ENCODE data around the gene ABCA8.
"Not testable (repeated sequence)": the region's sequence is repeated elsewhere in the genome, so short reads cannot be mapped to it uniquely, and the experiment has no call there.

ABCA8 gene

DNA sequence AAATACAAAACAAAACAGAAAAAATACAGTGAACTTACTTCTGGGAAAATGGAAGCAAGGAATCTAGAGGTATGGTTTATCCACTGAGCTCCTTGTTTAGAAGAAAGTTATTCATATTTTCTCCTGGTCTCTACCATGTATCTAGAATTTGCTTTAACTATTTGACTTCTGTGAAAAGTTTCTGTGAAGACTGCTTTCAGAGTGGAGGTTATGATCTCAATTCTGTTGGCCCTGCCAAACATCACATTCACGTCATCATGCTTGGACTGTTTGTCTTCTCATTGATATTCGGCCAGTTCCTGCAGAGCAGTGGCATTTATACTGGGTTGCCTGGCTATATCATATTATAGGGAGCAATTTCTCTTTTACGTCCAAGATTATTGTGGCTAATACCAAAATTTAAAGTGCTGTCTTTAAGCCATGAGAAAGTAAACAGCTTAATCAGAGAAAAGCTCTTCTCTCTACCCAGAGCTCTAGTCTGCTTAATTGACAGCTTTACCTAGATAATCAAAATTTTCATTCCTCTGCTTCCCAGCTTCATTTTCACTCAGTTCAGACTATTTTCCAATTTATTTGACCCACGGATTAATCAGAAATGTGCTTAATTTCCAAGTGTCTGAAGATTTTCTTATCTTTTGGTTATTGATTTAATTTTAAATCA lies at the start of gene ABCA8:
Gene ABCA8 (minus strand): TSS at position 212 of the 661 bp plus-strand sequence. CDS start 13,358 bp downstream, outside the sequence.
- no peak for DNase-seq

DNA sequence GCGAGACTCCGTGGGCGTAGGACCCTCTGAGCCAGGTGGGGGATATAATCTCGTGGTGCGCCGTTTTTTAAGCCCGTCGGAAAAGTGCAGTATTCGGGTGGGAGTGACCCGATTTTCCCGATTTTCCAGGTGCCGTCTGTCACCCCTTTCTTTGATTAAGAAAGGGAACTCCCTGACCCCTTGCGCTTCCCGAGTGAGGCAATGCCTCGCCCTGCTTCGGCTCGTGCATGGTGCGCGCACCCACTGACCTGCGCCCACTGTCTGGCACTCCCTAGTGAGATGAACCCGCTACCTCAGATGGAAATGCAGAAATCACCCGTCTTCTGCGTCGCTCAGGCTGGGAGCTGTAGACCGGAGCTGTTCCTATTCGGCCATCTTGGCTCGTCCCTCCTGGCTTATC lies 49.6 kb upstream of the ABCA8 start:
- DNase-seq: not testable (repeated sequence)

- not testable (repeated sequence) for DNase-seq
Measured at GRCh38 chr17:68999743-69000142, 44.6 kb upstream of the ABCA8 start.

DNA sequence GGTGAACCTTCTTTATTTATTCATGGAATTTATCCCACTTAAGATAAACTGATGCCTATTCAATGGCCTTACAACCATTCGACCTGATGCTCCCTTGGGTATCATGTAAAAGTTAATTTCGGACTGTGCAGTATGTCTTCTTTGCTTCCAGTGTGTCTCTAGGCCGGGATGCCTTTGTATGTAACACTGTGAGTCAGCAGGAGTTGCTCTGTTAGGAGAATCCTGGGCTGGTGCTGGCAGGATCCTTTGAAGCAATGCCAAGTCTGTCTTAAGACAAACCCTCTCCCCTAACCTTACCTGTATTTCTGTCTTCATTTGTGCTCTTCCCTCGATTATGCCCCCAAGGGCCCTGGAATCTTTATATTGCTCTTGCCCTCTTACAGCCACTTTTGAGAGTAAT lies 37.9 kb upstream of the ABCA8 start:
- DNase-seq: no peak

DNA sequence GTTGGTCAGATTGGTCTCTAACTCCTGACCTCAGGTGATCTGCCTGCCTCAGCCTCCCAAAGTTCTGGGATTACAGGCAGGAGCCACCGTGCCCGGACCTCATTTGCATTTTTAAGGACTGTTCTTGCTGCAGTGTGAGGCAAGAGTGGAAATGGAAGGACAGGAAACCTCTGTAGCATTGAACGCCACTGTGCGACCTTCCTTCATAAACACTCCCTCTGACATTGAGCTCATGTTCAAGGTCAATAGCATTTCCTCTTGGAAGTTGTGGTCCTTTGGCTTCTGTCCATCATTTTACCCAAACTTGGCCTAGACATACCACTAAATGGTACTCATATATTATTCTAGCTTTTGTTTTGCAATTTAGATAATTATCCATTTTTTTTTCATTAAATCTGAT lies 32.8 kb upstream of the ABCA8 start:
- DNase-seq: no peak

GRCh38 chr17:68981288-68981687 lies 26.1 kb upstream of the ABCA8 start:
- DNase-seq: no peak

- no peak for DNase-seq
Measured at GRCh38 chr17:68973098-68973846, 18.1 kb upstream of the ABCA8 start.

- DNase-seq: no peak
Measured at GRCh38 chr17:68972119-68972704, 17.0 kb upstream of the ABCA8 start.

DNA sequence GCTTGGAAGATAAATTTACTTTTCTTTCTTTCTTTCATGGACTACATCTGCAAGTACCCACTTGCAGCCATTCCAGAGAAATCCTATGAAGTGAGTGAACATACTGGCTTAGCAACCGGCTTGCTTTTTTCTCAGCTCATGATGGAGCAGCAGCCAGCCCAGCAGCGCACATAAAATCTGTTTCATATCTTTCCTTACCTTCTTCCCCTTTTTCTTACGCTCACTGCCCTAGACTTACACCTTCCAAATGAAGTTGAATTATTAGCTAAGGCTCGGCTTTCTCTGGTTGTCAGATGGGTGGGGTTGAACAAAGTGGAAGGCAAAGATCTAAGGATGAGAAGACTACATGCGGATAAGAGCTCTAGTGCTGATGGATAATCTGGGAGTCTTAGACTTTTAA lies 13.9 kb upstream of the ABCA8 start:
- no peak for DNase-seq

DNA sequence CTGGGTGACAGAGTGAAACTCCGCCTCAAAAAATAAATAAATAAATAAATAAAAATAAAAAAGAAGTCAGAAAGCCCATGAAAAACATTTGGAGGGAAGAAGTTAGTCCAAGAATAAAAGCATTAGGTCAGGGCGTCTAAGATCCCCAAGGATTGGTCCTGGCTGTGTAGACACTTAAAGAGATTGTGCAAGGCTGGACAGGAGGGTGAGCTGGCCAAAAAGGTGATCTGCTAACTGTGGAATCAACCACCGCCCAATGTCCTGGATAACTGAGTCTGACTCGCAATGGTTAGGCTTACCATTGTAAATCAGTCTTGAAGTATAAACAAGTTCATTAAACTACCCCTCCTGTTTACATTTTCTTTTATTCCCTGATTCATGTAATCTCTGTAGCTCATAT lies 8.8 kb upstream of the ABCA8 start:
- no peak for DNase-seq

DNA sequence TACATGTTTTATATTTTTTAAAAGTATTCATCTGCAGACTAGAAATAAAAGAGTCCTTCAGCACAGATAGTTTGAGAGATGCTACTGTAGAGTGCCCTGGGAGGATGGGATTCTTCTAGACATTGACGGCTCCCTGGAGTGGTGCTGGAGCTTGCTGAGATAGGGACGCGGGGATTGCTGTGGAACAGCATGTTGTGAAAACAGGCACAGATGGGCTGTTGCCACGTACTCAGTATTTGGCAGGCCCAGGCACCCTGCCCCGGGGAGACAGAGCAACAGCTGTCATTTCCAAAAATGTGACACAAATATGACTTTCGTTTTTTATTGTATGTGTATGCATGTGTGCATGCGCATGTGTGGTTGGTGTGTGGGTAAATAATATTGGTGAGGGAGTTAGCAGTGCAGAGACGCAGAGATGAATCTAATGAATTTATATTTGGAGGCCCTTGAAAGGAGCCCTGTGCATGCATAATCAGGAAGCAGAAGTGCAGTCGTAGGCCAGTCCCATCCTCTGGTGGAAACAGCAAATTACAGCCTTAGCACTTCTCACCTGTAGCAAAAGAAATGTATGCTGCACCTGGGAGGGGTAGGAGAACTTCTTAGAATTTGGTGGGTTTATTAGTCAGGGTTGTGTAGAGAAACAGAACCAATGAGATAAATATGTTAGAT lies 6.2 kb upstream of the ABCA8 start:
- no peak for DNase-seq

DNA sequence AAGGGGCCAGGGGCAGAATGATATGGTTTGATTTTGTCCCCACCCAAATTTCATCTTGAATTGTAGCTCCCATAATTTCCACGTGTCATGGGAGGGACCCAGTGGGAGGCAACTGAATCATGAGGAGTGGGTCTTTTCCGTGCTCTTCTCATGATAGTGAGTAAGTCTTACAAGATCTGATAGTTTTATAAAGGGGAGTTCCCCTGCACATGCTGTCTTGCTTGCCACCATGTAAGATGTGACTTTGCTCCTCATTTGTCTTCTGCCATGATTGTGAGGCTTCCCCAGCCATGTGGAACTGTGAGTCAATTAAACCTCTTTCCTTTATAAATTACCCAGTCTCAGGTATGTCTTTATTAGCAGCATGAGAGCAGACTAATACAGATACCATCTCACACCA lies 3.9 kb upstream of the ABCA8 start:
- not testable (repeated sequence) for DNase-seq

DNA sequence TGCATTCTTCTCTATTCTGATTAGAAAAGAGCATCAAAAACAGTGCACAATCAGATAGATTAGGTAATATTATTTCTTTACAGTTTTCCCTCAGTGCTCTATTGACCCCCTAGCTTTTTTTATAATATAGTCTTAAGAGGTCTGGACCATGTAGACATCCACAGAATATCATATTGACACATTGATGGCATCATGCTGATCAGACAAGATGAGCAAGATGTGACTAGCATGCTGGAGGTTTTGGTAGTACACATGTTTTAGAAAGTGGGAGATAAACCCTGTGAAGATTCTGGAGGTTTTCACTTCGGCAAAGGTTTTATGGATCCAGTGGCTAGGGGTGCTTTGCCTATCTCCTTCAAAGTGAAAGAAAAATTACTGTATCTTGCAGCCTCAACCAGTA lies 2.8 kb upstream of the ABCA8 start:
- no peak for DNase-seq

GRCh38 chr17:68954146-68954896 lies 871 bp downstream of the ABCA8 start:
- DNase-seq: no peak

DNA sequence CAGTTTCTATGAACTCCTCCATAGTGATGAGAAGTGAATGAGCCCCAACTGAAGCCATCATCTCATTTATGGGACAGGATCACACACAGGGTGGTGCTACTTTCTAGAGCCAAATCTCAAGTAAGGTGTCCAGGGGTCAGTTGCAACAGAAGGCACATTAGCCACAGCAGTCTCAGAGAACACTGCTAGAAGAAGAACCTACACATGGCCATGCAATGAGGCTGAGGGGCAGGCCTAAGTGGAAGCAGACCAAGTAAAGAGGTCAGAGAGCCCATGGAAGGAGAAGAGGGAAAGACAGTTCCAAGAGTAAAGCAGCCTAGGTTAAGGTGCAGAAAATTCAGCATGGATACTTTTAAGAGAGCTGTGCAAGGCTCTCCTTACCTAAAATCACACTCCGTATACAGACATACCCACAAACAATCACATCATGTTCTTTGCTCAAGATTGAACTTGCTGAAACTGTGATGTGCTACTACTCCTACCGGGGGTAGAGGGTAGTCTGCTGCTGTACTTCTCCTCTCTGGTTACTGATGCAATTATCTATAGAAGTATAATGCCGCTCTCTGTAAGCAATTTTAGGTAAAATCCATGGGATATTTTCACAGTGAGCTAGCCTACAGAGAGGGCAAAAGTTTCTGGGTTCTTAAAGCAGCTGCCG lies 1.7 kb downstream of the ABCA8 start:
- no peak for DNase-seq

GRCh38 chr17:68950725-68951124 lies 4.5 kb downstream of the ABCA8 start:
- no peak for DNase-seq

DNA sequence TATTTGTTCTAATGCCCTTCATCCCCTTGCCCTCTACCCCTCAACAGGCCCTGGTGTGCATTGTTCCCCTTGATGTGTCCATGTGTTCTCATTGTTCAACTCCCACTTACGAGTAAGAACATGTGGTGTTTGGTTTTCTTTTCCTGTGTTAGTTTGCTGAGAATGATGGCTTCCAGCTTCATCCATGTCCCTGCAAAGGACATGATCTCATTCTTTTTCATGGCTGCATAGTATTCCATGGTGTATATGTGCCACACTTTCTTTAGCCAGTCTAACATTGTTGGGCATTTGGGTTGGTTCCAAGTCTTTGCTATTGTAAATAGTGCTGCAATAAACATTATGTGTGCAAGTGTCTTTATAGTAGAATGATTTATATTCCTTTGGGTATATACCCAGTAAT lies 7.3 kb downstream of the ABCA8 start:
- not testable (repeated sequence) for DNase-seq

GRCh38 chr17:68944435-68945035 lies 10.7 kb downstream of the ABCA8 start:
- DNase-seq: no peak

DNA sequence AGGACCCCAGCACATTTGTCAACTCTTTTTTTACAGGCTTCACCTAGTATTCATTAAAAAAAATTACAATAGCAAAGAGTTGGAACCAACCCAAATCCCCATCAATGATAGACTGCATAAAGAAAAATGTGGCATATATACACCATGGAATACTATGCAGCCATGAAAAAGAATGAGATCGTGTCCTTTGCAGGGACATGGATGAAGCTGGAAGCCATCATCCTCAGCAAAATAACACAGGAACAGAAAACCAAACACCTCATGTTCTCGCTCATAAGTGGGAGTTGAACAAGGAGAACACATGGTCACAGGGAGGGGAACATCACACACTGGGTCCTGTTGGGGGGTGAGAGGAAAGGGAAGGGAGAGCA lies 11.4 kb downstream of the ABCA8 start:
- DNase-seq: not testable (repeated sequence)

- DNase-seq: no peak
Measured at GRCh38 chr17:68943123-68943811, 11.9 kb downstream of the ABCA8 start.

DNA sequence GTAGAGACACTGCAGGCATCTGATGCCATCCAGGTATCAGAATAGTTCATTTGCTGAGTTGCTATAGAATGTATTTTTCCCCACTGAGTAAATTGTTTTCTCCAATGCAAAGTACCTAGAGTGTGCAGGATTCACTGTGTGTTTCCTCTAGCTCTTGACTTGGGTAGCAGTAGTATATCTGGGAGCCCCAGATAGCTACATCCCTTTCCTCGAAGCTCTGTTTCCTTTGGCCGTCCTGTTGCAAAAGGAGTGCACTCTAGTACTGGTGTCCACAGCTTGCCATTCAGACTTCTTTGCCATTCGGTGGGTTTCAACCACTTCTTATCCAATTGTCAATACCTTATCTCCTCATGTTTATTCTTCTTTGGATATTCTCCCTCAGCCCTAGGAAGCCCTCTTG lies 12.8 kb downstream of the ABCA8 start:
- DNase-seq: no peak

Measured in stimulated activated CD4-positive, alpha-beta T cell treated with anti-CD3 and anti-CD28 coated beads, Interleukin-4, amount 100 ng/mL, for 4 hours (primary cell).